ENCODE results near the gene ZNF804A.
"Not testable (repeated sequence)": the region's sequence is repeated elsewhere in the genome, so short reads cannot be mapped to it uniquely, and the experiment has no call there.

ZNF804A gene

DNA sequence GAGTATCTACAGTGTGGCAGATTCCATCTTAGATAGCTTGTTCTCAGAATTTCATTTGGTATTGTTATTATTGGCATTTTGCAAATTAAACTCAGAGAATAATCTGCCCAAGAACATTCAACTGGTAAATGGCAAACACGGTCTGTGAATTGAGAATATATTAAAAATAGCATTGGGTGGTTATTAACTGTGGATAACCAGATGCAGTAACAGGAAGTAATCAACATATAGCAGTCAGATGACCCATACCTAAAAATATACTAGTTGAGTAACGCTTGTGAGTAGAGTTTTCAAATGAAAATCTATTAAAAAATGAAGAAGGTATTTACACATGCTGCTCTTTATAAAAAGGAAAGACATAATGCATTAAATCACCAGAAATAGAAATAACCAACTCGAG lies 129.5 kb downstream of the ZNF804A start:
- no peak for DNase-seq (ENCODE audit: low spot score)

DNA sequence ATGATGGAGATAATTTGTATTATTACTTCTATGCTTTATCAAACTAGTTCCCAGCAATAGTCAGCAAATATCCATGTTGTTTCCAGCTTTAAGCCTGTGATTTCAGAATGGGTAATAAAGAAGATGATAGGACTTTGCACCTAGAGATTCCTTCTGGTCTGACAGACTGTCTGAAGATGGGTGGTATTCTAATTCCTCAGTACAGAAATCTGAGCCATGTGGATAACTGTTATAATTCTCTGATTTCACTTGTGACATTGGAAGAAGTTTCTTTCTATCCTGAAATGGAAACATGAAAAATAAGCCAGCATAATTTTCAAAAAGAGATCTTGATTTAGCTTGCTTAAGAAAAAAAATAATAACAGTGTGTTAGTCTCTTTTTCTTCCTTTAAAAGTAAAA lies 130.1 kb downstream of the ZNF804A start:
- DNase-seq (ENCODE audit: low spot score), result no peak

DNA sequence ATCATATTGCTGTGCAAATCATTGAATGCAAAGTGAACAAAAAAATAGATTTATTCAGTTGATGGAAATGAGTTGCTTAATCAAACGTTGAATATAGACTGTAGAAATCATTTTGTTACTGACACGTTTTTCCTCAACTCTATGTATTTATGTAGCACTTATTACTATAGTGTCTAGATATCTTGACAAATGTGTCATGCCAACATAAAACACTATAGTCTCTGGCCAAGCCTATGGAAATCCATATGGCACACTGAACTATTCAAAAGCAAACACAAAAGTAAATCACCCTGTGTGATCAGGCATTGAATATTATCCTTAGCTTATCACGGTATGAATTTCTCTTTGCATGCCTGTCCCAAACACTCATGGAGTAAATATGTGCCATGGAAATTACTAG lies 131.3 kb downstream of the ZNF804A start:
- DNase-seq (ENCODE audit: low spot score), result no peak

DNA sequence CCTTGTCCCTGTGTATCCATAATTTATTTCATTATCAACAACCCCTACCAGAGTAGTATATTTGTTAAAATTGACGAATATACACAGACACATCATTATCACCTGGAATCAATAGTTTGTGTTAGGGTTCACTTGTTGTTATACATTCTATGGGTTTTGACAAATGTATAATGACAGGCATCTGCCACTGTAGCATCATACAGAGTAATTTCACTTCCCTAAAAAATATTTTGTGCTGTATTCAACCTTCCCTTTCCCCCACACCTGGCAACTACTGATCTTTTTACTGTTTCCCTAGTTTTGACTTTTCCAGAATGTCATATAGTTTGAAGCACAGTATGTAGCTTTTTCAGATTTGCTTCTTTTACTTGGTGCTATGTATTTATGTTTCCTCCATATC lies 132.0 kb downstream of the ZNF804A start:
- DNase-seq (ENCODE audit: low spot score), result no peak

DNA sequence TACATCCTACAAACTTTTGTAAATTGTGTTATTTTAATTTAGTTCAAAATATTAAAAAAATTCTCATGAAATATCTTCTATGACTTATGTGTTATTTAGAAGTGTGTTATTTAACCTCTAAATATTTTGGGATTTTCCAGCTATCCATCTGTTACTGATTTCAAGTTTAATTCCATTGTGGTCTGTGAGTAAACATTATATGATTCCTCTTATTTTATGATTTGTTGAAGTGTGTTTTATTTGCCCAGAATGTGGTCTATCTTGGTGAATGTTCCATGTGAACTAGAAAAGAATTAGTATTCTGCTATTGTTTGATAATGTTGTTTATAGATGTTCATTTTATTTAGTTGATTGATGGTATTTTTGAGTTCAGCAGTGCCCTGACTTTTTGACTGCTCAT lies 136.0 kb downstream of the ZNF804A start:
- no peak for DNase-seq (ENCODE audit: low spot score)

DNA sequence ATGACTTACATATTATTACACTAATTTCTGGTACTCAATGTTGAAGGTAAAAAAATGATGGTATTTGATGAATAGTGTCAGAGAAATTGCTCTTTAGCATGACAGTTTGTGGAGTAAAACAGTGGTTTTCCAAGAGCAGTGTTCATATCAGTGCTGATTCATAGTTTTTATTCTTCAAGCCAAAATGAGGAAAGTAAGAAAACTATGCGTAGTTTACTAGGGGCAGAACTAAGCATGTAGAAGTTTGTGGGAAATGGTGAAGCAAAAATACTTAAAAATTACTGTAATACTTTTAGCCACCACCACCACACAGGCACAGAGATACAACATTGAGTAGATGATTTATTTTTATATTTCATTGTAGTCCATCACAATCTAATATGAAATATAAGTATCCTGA lies 137.3 kb downstream of the ZNF804A start:
- no peak for DNase-seq (ENCODE audit: low spot score)

DNA sequence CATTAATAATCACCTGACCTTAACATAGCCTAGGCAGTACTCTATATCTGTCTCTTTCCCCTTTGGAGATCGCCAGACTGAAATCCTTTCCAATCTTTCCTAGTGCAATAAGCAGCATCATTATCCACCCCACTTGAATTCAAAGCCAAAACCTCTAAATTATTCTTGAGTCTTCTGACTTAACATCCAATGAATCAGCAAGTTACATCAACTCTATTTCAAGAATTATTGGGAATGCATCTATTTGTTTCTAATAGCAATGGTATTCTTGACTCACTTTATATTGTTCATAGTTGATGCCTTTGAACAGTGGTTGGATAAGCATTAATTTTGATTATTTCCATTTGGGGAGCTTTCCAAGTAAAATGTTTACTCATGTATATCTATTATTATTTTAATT lies 144.8 kb downstream of the ZNF804A start:
- DNase-seq (ENCODE audit: low spot score), result no peak

DNA sequence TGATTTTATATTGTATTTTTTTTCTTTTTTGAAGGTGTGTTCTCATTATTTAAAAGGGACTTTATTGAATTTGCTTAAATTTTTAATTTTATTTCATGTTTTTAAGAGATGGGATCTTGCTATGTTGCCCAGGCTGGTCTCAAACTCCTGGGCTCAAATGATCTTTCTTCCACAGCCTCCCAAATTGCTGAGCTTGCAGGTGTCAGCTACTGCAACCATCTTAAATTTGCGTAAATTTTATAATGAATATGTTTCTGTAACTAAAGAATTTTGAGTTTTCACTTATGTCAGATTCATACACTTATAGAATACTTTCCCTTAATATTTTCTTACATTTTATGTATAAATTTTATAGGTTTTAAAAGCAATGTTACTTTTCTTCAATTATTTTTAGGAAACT lies 157.8 kb downstream of the ZNF804A start:
- no peak for DNase-seq (ENCODE audit: low spot score)

DNA sequence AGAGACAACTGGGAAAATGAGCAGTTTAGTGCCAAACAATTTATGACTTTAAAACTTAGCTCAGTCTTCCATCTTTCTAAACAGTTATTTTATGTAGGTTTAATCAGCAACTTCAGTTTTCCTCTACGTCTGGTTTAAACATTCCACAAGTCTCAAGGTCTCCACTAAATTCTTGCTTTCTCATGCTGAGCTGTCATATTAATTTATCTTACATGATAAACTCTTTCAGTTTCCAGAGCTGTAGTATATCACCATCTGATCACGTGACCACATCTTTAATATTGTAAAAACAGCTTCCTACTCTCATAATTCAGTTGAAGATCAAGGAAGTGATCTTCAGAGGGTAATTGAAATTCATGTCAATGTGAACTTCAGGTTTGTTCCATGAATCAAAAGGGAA lies 158.6 kb downstream of the ZNF804A start:
- no peak for DNase-seq (ENCODE audit: low spot score)

DNA sequence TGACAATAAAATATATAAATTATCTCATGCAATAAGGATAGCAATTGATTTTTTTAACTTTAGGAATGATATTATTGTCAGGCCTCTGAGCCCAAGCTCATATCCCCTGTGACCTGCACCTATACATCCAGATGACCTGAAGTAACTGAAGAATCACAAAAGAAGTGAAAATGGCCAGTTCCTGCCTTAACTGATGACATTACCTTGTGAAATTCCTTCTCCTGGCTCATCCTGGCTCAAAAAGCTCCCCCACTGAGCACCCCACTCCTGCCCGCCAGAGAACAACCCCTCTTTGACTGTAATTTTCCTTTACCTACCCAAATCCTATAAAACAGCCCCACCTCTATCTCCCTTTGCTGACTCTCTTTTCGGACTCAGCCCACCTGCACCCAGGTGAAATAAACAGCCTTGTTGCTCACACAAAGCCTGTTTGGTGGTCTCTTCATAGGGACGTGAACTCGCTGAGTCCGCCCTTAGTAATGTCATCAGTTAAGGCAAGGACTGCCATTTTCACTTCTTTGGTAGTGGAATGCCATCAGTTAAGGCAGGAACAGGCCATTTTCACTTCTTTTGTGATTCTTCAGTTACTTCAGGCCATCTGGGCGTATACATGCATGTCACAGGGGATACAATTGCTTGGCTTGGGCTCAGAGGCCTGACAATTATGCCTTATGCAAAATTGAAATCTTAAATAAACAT lies 161.4 kb downstream of the ZNF804A start:
- not testable (repeated sequence) for DNase-seq (ENCODE audit: low spot score)

DNA sequence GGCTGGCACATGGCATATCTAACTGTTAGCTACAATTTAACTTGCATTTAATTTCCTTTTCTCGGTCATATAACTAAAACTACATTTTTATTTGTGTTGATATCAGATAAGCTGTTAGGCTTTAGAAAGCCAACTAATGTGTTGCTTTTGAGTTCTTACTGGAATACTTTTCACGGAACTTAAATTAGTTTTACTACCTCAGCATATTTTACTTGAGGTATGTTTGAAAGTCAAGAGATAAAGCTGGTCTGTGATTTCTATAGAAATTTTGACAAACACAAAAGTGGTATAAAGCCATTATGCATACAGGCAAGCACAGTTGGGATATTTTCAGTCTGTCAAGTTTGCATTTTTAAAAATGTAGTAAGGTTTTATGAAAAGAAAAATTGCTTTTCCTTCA lies 162.6 kb downstream of the ZNF804A start:
- no peak for DNase-seq (ENCODE audit: low spot score)

DNA sequence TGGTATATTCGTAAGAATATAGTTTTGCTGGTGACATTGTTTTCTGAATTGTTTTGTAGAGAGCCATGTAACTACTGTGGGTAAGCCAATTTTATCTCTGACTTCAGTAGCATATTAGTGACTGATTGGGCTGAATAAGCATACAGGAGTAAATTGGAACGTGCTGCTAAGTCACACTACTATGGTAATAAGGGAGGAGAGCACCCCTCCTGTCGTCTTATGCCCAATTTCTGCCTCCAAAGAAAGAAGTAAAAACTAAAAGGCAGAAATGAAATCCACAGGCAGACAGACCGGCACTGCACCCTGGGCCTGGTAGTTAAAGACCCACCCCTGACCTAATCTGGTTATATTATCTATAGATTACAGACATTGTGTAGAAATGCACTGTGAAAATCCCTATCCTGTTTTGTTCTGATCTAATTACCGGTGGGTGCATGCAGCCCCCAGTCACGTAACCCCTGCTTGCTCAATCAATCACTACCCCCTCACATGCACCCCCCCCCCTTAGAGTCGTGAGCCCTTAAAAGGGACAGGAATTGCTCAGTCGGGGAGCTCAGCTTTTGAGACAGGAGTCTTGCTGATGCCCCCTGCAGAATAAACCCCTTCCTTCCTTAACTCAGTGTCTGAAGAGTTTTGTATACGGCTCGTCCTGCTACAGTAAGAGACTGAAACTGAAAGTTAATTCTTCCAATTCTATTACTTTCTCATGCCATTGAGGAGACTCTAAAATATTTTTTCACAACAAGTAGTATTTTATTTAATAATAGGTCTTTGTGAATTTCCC lies 167.0 kb downstream of the ZNF804A start:
- no peak for DNase-seq (ENCODE audit: low spot score)

DNA sequence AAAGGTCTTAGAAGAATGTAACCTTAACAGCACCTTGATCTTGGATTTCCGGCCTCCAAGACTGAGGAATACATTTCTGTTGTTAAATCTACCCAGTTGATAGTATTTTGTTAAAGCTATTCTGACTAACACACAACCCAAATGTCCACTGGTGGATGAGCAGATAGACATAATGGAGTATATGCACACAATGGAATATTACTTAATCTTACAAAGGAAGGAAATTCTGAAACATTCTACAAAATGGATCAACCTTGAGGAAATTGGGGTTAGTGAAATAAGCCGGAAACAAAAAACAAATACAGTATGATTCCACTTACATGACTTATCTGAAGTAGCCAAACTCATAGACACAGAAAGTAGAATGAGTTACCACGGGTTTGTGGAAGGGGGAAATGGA lies 168.7 kb downstream of the ZNF804A start:
- no peak for DNase-seq (ENCODE audit: low spot score)

DNA sequence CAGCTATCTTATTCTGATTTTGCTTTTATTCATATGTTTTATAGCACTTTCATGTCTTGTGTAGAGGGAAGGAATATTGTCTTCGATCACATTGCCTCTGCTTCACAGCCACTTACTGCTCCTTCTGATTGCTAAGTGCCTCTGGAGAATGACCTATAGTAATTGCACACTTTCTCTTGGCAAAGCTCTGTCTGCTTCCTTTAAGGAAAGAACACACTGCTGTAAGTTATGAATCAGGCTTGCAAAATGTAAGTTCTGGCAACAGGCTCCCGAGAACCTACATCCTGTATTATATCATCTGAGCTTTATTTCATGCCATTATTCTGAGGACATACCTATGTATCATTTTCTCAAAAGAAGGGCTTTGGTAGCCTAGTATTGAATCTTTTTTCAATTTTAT lies 170.7 kb downstream of the ZNF804A start:
- no peak for DNase-seq (ENCODE audit: low spot score)

DNA sequence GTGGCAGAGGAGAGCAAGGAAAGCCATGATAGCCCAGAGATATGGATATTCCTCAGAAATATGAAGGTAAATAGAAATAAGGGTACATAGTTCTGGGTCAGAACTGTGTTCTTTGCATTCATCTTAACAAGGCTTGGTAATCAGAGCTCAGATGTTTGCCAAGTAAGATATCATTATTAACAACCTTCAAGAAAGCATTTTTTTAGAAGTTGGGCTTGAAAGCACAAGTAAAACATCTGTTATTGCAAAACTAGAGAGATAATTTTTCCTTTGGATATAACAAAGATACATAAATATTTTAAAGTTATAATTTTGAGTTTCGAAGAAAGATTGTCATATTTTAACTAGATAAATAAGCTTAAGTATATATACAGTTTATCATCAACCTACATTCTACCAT lies 171.4 kb downstream of the ZNF804A start:
- no peak for DNase-seq (ENCODE audit: low spot score)

DNA sequence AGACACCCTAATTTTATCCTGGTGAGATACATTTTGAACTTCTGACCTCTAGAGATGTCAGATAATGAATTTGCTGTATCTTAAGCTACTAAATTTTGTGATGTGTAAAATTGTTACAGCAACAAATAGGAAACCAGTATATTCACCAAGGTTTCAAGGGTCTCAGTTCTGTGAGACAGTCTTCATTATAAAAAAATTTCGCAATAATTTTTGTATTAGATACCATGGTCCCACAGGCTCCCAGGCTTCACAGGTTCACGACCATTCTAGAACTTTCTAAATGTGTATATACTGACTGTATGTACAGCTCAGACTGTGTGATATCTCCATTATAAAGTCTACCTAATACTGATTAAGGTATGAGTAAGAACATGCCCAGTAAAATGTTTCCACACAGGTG lies 181.4 kb downstream of the ZNF804A start:
- no peak for DNase-seq (ENCODE audit: low spot score)

DNA sequence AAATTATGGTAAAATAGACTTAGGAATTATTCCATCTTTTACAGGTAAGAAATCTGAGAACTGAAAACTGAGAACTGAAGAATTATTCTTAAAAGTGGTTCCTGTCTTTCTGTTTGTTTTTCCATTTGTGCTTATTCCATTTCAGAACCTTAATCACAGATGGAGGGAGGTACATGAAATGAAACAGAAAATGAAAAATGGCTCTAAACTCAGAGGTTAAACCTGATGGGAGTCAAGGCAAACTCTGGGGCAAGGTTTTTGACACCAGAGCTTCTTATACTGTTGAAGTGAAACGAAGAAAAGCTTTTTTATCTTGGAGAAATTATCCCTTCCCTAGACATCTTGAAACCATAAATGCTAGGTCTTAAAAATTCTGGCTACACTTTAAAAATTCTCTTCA lies 182.1 kb downstream of the ZNF804A start:
- no peak for DNase-seq (ENCODE audit: low spot score)

DNA sequence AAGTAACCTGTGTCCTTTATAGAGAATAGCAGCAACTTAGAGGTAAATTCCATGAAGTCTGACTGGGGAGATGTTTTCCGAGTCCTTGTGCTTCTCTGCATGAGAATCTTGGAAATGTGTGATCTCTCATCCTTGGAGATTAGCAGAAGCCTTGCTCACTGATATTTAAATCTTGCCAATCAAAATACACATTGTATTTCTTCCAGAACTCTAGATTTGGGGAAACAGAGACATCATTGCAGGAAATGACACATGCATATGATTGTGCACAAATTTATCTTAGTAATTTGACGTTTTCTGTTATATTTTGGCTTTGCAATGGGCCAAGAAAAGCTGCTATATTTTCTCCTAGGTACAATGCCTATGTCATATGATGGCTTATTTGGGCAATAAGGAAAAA lies 182.6 kb downstream of the ZNF804A start:
- no peak for DNase-seq (ENCODE audit: low spot score)

DNA sequence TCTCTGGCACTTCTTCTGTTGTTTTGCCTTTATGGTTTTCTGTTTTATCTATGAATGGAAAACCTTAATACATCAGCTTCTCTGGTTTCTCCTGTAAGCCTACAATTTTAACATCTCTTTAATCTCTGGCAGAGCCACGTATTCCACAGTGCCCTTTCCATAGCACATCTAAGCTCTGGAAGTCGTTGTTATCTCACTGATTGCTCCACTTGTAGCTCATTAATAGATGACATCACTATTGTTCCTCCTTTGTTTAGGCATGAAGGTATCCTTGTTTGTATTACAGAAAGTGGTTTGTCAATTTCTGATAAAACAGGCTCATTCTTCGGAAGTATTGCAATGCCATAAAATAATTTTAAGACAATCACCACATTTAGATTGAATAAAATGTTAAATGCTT lies 185.2 kb downstream of the ZNF804A start:
- DNase-seq (ENCODE audit: low spot score), result no peak

DNA sequence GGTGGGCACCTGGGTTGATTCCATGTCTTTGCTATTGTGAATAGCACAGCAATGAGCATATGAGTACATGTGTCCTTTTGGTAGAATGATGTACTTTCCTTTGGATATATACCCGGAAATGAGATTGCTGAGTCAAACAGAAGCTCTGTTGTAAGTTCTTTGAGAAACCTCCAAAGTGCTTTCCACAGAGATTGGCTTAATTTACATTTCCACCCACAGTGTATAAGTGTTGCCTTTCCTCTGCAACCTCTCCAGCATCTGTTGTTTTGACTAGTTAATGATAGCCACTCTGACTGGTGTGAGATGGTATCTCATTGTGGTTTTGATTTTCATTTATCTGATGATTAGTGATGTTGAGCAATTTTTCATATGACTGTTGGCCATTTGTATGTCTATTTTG lies 194.8 kb downstream of the ZNF804A start:
- no peak for DNase-seq (ENCODE audit: low spot score)

DNA sequence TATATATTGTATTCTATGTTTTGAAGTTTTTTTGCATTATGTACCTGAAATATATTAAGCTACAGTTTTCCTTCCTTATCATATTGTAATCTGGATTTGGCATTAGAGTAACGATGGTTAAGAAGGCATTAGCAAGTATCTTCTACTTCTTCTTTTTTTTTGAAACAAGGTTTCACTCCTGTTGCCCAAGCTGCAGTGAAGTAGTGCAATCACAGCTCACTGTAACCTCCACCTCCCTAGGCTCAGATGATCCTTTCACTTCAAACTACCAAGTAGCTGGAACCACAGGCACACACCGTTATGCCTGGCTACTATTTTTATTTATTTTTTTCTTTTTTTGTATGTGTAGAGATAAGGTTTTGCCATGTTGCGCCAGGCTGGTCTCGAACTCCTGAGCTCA lies 201.1 kb downstream of the ZNF804A start:
- DNase-seq (ENCODE audit: low spot score), result no peak

DNA sequence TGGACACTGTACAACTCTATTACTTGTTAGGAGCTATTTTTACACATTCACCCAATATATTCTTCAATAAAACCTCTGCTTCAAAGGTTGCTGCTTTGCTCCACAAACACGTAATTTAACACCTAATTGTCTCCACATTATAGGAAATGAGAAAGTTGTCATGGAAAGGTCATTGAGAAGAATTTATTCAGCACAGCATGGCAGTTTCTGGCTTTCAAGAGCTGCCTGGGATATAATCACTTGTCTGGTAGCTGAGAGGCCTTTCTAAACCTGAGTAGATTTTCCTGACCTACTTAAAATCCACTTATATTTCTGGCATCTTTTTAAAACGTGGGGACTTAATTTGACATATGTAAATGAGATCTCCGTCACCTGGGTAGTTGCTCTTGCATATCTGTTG lies 216.1 kb downstream of the ZNF804A start:
- DNase-seq (ENCODE audit: low spot score), result no peak

DNA sequence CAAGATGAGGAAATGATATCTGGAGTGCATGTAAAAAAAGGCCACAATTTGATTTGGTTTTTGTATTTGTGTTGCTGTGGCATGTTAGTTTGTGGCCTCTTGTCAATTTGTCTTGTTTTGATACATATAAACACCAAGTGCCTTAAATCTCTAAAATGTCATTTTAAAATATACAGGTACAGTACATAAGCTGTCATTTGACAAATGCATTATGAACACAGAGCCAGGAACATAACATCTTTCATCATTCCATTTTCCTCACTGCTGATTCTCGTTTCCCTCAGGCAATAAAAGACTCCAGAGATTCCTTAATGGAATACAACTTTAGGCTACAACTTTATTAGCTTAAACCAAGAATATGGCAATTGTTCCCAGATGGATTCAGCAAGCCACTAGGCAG lies 217.5 kb downstream of the ZNF804A start:
- DNase-seq (ENCODE audit: low spot score), result no peak

DNA sequence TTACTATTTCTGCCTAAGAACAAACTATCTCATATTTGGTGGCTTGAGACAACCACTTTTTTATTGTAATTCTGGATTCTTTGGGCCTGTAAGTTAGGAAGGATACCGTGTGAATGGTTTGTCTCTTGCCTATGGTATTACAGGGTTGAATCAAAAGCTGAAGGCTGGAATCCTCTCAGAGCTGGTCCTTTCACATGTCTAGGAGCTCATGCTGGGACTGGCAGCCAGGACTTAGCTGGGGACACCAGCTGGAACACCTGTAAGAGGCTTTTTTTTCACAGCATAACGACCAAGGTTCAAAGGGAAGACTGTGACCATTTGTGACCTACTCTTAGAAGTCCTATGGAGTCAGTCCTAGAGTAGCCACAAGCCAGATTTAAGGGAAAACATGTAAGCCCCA lies 226.3 kb downstream of the ZNF804A start:
- no peak for DNase-seq (ENCODE audit: low spot score)
